GM19238 (cell line): ENCODE results near the gene SWSAP1.
"Not testable (repeated sequence)": the region's sequence is repeated elsewhere in the genome, so short reads cannot be mapped to it uniquely, and the experiment has no call there.

Experiments used
- DNase-seq: peaks from one replicate; pipeline ENCODE4 v3.0.0; 2011; ENCODE audit warnings: low spot score; ENCODE audit not compliant: insufficient read length

SWSAP1 gene

DNA sequence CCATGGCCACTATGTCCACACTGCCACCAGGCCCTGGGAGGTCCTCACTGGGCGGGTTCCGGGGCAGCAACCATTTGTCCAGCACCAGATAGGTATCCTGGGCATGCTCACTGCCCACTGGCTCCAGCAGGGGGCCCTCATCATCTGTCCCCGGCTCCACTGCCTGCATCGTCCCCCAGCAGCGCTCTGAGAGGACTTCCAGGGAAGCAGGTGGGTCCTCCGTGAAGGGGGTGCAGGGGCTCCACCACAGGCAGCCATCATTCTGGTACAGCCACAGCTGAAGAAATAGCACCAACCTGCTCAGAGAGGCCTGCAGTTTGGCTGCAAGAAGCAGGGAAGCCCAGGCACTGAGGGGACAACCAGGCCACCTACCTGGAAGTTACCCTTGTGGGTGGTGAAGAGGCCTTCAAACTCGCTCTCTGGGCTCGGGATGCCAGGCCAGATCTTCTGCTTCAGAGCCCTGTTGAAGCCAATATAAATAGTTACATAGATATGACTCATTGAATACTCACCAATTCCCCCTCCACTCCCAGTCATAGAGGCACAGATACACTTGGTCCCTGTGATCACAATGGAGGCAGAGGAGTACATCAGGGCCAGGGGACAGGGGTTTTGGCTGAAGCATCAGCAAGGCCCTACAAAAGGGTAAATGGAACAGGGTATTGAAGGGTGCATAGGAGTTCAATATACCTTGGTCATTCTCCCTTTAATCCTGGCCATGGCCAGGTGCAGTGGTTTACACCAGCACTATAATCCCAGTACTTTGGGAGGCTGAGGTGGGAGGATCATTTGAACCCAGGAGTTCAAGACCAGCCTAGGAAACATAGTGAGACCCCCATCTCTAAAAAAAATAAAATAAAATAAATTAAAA, 4.1 kb downstream of the SWSAP1 start:
- DNase-seq = no peak

DNA sequence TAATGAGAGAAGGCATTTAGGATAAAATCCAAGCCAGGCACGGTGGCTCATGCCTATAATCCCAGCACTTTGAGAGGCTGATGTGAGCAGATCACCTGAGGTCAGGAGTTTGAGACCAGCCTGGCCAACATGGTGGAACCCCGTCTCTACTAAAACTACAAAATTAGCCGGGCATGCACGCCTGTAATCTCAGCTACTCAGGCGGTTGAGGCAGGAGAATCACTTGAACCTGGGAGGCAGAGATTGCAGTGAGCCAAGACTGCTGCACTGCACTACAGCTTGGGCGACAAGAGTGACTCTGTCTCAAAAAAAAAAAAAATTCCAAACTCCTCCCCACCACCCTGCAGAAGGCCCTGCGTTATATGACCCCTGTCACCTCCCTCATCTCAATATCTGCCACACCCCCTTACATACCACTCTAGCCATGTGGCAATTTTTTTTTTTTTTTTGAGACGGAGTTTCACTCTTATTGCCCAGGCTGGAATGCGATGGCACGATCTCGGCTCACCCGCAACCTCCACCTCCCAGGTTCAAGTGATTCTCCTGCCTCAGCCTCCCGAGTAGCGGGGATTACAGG, 4.9 kb downstream of the SWSAP1 start:
- not testable (repeated sequence) for DNase-seq

DNA sequence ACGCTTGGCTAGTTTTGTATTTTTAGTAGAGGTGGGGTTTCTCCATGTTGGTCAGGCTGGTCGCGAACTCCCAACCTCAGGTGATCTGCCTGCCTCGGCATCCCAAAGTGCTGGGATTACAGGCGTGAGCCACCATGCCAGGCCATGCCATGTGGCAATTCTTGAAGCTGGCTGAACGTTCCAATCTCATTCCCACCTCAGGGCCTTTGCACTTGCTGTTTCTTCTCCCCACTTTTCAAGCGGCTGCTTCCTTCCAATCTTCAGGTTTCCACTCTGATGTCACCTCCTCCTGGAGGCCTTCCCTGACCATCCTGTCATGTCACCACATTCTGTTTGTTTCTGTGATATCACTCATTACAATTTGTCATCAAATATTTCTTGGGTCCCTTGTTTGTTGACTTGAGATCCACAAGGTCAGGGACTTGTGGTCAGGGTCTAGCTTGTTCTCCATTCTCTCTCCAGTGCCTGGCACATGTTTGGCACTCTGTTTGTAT, 5.4 kb downstream of the SWSAP1 start:
- DNase-seq = no peak

DNA sequence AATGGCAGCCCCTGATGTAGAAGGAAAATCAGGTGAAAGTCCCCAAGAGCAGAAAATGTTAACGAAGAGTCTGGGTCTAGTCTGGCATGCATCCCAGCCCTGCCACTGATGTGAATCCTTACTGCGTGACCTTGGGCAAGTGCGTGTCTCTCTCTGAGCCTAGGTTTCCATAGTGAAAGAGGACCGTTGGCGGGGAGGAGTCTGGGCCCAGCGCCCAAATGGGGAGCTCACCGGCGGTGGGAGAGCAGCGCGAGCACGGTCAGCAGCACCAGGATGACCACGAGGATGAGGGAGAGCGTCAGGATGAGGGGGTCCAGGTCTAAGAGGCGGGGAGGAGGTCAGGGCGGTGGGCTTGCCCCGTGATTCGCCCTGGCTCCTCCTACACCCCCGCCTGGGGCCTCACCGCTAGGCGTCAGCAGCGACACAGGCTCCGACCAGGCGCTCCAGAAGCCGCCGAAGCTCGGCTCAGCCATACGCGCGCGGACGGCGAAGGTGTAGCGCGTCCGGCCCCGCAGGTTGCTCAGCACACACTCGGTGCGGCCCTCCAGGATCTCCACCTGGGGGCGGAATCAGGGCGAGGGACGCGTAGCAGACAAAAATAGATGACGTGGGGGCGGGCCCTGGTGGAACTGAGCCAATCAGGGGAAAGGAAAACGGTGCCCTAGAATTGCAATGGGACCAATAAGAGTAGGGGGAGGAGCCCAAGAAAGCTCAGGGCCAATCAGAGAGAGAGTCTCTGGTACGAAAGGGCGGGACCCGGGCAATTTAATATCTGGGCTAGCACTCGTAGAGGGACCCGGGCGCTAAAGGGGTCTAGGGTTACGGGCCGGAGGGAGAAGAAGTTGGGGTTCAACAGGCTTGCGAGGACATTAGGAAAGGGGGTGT, 6.4 kb downstream of the SWSAP1 start:
- DNase-seq = peak; percentile 97

DNA sequence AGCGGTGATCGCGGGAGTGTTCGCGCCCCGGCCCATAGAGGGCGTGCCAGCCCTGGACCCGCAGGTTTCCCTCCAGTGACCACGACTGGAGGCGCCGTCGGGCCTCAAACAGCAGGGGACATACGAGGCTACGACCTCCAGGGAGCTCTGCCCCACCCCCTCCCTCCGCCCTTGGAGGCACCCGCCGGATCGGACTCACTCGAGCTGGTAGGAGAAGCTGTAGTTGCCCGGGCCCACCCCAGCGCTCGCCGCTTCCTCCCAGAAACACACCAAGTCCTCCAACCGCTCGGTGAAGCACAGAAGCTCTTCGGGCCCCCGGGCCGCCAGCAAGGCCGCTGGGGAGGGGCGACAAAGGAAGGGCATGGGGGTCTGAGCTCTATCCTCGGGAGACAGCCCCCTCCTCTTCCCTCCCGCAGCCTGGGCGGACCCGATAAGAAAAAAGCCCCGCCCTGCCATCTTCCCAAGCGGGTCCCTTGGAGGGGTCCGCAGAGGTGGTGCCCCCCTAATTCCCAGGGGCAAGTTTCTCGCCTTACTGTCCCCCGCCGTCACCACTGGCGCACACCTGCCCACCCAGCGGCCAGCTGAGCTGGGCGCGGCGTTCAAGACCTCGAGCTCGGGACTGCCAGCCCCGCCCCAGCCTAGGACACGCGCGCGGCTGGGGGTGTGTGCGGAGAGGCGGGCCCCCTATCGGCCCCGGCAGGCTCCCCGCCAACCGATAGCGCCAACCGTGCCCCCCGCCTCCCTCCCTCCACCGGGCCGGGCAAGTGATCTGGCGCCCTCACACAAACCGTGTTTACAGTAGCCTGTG, 8.6 kb downstream of the SWSAP1 start:
- DNase-seq = no peak

DNA sequence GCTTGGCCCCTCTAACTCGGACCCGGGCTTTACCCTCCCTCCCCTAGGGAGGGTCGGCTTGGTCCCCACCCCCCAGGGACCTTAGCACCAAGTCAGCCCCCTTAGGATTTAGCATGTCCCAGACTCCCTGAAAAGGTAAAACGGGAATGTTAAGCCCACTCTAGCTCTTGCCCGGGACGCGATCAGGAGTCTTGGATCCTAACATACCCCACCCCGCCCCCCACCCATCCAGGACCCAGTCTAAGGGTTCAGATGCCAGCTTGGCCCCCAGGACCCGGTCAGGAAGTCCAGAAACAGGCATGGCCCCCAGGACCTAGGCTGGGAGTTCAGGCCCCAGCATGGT, 9.2 kb downstream of the SWSAP1 start:
- DNase-seq = no peak

DNA sequence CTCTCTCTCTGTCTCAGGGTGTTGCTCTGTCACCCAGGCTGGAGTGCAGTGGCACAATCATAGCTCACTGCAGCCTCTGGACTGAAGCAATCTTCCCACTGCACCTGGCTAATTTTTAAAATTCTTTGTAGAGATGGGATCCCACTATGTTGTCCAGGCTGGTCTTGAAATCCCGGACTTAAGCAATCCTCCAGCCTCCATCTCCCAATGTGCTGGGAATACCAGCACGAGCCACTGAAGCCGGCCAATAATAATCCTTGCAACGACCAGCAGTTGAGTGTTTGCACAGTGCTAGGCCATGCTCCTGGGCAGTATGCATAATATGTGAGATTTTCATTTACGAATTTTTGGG, 10.3 kb downstream of the SWSAP1 start:
- DNase-seq = no peak

DNA sequence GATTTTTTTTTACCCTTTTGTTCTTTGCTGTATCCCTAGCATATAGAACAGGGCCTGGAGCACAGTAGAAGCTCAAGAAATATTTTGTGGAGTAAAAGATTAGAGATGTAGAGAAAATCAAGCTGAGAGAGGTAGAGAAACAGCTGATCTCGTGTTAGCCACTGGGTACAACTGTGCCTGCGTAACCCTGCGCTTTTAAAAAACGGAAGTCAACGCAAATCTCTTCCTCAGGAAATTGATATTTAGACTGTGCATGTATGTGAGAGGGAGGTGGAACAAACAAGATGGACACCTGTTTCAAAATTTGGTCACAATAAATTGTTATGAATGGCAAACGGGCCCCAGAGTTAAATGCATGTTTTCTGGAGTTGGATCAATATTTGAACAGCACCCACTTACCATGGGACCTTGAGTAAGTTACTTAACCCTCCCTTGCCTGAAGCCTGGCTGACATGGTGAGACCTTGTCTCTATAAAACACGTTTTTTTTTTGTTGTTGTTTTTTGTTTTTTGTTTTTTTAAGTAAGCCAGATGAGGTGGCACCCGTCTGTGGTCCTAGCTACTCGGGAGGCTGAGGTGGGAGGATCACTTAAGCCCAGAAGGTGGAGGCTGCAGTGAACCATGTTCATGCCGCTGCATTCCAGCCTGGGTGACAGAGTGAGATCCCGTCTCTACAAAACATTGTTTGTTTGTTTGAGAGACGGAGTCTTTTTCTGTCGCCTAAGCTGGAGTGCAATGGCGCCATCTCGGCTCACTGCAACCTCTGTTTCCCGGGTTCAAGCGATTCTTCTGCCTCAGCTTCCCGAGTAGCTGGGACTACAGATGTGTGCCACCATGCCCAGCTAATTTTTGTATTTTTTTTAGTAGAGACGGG, 12.9 kb downstream of the SWSAP1 start:
- DNase-seq = no peak

DNA sequence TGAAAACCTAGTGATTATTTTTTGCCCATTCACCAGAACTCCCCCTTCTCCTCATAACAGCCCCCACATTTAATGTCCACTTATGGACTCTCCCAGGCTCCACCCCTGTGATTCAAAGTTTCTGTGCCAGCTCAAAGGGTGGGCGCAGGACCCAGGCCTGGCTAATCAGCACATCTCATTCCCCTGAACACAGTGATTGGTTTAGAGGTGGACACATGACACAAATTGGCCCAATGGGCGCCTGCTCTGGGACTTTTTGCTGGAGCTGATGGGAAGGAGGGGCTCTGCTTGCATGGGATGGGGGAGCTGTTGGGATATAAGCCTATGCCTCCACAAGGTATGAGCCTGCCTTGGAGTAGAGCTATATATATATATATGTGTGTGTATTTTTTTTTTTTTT, 15.9 kb downstream of the SWSAP1 start:
- DNase-seq = no peak

DNA sequence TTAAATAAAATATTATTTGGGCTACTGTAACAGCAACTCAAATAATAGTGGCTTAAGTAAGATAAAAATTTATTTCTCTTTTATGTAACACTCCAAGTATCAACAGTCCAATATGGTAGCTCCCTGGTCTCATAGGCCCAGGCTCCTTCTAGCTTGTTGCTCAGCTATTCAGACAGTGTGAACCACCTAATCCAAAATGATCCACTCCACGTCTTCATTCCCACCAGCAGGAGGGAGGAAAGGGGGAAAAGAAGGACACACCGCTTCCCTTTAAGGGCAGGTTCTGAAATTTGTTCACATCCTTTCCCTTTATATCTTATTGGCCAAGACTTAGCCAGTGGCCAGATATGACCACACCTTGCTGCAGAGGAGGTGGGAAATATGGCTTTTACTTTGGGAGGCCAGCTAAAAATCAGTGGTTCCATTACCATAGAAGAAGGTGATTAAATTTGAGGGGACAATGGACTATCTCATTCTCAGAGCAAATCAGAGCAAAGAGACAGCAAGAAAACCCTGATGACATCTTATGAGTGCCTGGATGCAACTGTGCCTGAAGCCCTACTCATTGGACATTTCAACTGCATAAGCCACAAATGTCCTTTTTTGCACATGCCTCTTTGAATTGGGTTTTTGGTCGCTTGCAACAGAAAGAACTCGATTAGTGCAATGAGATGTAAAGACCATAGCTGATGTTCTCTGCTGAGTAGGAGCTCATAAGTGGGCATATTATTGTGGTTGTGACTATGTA, 16.6 kb downstream of the SWSAP1 start:
- DNase-seq = no peak

DNA sequence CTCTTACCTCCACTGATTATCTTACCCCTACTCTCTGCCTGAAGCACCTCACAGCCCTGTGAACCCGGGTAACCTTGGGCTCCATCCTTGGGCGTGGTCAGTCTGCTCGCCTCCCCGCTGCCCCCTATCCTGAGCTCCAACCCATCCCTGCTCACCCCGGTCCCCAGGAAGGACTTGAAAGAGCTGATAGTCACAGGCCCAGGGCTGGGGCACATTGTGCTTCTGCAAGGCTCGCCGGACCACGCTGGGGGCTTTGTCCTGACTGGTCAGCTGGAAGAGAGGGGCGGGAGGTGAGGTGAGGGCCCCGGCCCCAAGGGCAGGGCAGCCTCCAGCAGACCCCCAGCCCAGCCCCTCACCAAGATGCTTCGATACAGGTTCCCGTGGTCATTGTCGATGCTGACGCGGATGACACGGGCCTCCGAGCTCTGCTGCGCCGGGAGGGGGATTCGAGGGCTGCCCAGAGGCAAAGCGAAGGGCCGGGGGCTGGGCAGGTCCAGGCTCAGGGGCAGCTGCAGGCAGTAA, 22.7 kb downstream of the SWSAP1 start:
- no peak for DNase-seq

DNA sequence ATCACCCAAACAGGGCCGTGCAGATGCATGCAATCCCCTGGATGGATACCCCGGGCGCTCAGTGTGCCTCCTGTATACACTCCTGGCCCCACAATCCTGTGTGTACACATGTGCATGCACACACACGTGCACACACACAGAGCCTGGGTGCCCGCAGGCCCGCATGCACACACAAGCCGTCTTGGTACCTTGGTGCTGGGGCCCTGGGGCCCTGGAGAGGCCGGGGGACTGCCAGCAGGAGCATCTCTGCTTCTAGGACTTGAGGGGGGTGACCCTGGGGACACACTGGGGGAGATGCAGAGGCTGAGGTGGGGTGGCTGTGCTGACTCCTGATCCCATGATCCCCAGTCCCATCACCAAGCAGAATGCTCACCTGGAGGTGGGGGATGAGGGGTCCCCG, 25.2 kb downstream of the SWSAP1 start:
- DNase-seq = no peak

DNA sequence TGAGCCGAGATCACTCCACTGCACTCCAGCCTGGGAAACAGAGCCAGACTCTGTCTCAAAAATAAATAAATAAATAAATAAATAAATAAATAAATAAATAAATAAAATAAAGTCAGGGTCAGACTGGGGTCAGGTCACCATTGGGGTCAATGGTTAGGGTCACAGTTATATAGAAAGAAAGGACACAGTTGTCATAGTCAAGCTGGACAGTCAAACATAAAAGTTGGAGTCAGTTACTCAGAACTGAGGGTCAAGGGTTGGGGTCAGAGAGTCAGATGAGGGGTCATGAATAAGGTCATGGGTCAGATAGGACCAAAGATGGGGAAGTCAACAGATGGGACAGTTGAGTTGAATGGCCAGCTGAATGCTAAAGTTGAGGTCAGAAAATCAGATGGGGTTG, 26.3 kb downstream of the SWSAP1 start:
- no peak for DNase-seq

DNA sequence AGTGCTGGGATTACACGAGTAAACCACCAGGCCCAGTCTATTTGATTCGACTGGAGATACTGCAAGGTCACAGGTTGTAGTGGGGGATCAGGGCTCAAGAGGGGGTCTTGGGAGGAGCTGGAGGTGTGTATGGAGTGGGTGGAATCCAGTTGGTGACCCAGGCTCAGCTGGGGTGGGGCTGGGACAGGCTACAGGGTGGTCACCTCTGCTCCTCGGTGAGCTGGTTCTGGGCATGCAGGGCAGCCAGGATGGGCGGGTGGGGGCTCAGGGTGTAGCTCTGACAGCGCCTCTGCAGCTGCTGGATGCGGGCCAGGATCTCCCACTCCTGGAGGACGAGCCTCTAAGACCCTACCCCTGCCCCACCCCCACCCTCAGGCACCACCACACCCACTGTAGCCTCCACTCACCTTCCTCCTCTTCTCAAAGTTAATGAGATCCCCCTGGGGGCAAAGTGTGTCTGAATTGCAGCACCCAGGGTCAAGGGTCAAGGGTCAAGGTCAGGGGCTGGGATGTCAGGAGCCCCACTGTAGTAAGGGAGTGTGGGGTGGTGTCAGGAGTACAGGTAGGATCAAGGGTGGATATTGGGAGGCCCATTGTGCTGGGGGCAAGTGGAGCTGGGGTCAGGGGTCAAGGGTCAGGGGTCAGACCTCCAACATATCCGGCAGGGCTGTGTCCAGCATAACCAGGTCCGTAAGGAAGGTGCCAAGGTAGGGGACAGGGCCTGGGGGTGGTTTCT, 27.5 kb downstream of the SWSAP1 start:
- no peak for DNase-seq

DNA sequence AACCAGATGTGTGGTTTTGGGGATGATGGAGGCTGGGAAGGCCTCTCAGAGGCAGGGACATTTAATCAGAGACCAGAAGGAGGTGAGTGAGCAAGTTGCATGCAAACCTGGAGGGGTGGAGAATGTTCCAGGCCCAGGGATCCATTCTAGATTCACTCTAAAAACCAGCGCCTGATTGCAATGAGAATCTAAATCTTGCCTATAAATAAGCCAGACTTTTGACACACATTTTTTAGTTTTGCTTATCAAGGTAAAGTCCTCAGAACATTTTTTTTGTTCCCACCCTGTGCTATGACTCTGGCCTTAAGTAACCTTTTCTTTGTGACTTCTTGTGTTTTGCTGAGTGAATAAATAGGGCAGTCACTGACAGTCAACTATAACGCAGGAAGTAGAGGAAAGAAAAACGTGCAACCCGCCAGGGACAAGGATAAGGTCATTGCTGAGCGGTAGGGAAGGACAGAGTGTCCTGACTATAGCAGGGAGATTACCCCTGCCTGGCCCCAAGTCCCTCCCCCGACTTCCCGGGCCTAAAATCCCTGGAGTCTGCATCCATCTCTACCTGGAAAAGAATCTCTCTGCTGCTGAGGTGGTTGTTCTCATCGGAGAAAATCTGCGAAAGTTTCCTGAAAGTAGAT, 30.2 kb downstream of the SWSAP1 start:
- DNase-seq = no peak

DNA sequence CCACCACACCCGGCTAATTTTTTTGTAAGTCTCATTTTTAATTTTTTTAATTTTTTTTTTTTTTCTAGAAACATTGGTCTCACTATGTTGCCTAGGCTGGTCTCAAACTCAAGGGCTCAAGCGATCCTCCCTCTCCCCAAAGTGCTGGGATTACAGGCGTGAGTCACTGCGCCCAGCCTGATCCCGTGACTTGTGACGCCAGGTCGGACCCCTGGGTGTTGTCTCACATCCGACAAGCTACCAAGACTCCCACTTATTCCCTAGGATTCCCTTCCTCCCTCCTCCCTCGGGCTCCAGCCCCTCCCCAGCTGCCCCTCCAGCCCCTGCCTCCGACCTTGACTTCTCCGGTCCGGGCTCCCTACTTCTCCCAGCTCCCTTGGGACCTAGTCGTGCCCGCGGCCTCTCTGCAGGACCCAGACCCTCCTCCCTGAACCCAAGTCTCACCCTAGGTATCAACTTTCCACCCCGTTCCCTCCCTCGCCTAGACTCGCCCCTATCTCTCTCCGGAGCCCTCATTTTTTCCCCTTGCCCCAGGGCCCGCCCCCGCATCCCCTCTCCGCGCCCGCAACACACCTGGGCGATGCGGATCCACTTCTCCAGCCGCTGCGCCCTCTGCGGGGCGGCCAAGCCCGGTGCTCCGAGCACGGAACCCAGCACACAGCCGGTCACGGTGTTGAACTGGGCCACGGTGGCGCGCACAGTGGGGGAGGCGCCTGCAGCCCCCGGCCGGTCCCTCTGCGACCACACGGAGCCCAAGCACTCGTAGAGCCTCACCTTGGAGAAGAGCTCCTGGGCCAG, 31.6 kb downstream of the SWSAP1 start:
- no peak for DNase-seq

DNA sequence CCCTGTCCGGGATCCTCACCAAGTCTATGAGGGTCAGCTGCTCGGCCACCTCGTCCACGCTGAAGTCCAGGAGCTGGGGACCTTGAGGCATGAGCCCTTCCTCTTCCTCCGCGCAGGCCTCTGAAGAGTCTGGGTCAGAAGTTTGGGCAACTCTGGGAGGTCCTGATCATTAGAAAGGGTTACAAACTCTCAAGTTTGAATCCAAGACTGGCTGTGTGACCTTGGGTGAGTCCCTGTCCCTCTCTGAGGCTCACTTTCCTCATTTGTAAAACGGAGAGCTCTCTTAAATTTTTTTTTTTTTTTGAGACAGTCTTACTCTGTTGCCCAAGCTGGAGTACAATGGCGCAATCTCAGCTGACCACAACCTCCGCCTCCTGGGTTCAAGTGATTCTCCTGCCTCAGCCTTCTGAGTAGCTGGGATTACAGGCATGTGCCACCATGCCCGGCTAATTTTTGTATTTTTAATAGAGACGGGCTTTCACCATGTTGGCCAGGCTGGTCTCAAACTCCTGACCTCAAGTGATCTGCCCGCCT, 32.3 kb downstream of the SWSAP1 start:
- DNase-seq = not testable (repeated sequence)
